Progenitor cell of endocrine pancreas (in vitro differentiated cells): Measurements from ENCODE around the gene NUDT4. TPM values are rescaled to one million over a fixed set of nuclear protein-coding genes. Genes with fewer than 3 reads are reported as not detected.

Source experiments
- DNase-seq: peaks from one replicate; pipeline ENCODE4 v3.0.0; 2021; ENCODE audit warnings: low spot score; ENCODE audit not compliant: unreplicated experiment
- H3K27ac Mint-ChIP-seq: 2 replicates; pipeline ENCODE4 v1.8.0; 2021; ENCODE audit warnings: mild to moderate bottlenecking, moderate library complexity, mixed read lengths
- H3K27me3 Mint-ChIP-seq: 2 replicates; pipeline ENCODE4 v1.8.0; 2021; ENCODE audit warnings: mixed read lengths
- H3K36me3 Mint-ChIP-seq: 2 replicates; pipeline ENCODE4 v1.8.0; 2022; ENCODE audit warnings: mixed read lengths; ENCODE audit not compliant: insufficient read depth
- H3K4me1 Mint-ChIP-seq: 2 replicates; pipeline ENCODE4 v1.8.0; 2021; ENCODE audit warnings: low read depth, mixed read lengths
- H3K4me3 Mint-ChIP-seq: 2 replicates; pipeline ENCODE4 v1.8.0; 2021; ENCODE audit warnings: low read depth, mild to moderate bottlenecking, moderate library complexity, mixed read lengths
- H3K9me3 Mint-ChIP-seq: 2 replicates; pipeline ENCODE4 v1.8.0; 2021; ENCODE audit warnings: low read depth, mixed read lengths
- CTCF ChIP-seq: fragments of 200-600 bp; sonication (generic); IDR thresholded peaks from one replicate; pipeline ENCODE4 v1.5.0; 2021; ENCODE audit warnings: antibody characterized with exemption, mild to moderate bottlenecking; ENCODE audit not compliant: unreplicated experiment
- total RNA-seq: library from RNA; stranded (reverse); gene quantifications from 2 replicates; pipeline ENCODE4 v1.2.1, GENCODE V29; 2021

Gene NUDT4
- total RNA-seq, 1 donor from 2014 or later = 66.3 TPM

- Mint-ChIP-seq H3K4me1 (peaks cover 14% of the 10 kb centered on the region), H3K4me3 (no peak overlapping the region), H3K9me3 (no peaks in the 10 kb centered on the region), H3K27ac (peak overlapping the region; percentile 24), H3K27me3 (no peaks in the 10 kb centered on the region), H3K36me3 (no peaks in the 10 kb centered on the region)
- TF ChIP-seq CTCF = no peak
- DNase-seq = no peak
Measured at GRCh38 chr12:93434256-93434865, 56.6 kb downstream of the NUDT4 start.

- Mint-ChIP-seq H3K9me3 (no peaks in the 10 kb centered on the region), H3K27me3 (no peaks in the 10 kb centered on the region), H3K4me3 (no peak overlapping the region), H3K27ac (no peak overlapping the region), H3K36me3 (no peaks in the 10 kb centered on the region), H3K4me1 (peaks cover 26% of the 10 kb centered on the region)
- no peak for TF ChIP-seq CTCF
- no peak for DNase-seq
Measured at GRCh38 chr12:93438266-93439050, 60.7 kb downstream of the NUDT4 start.

DNA sequence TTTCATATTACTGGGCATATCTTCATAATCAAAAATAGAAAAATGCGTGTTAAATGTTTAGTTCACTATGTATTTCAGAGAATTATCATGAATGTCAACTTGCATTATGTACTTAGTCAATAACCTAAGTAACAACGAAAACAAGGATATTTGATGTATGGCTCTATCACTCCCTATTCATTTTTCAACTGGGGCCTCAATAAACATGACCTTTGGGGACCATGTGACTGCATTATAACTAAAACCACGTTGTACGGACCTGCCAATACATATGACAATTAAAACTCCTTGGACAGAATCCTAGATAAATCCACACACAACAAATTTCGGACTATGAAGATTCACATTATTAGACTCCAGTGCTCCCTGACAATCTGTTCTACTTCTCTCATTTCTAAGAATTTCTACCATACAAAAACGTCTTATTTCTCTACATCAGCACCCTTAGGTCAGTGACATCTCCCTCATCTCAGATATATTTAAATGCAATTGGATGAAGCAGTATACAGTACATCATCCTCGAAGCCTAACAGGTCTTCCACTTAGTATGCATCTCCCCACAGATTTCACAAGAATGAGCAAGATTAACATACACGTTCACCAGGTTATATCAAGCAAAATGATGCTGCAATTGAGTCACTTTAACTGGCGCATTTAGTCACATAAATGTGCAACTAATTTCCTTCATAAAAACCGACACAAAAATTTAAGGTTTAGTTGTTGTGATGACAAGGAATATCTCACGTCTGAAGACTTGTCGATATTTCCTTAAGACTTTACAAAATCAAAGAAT is 62.5 kb downstream of the NUDT4 start:
- peaks cover 26% of the 10 kb centered on the region for H3K4me1 Mint-ChIP-seq
- H3K27me3 Mint-ChIP-seq = no peaks in the 10 kb centered on the region
- no peak for TF ChIP-seq CTCF
- H3K36me3 Mint-ChIP-seq = no peaks in the 10 kb centered on the region
- H3K9me3 Mint-ChIP-seq = no peaks in the 10 kb centered on the region
- no peak for DNase-seq
- peak overlapping the region; percentile 89 for H3K4me3 Mint-ChIP-seq
- H3K27ac Mint-ChIP-seq = peak overlapping the region; percentile 97

GRCh38 chr12:93441081-93441616 is 63.4 kb downstream of the NUDT4 start:
- TF ChIP-seq CTCF = no peak
- H3K4me3 Mint-ChIP-seq = peak overlapping the region; percentile 89

More at GRCh38 chr12:93441081-93441616, 63.4 kb downstream of the NUDT4 start:
- no peaks in the 10 kb centered on the region for H3K27me3 Mint-ChIP-seq
- H3K36me3 Mint-ChIP-seq = no peaks in the 10 kb centered on the region
- no peaks in the 10 kb centered on the region for H3K9me3 Mint-ChIP-seq
- peak overlapping the region; percentile 97 for H3K27ac Mint-ChIP-seq
- H3K4me1 Mint-ChIP-seq = peaks cover 26% of the 10 kb centered on the region
- no peak for DNase-seq
